OCI-M2 (cell line): ENCODE data around the gene DNAJC7.

Experiments used
- DNase-seq: peaks from one replicate; lab custom pipeline; 2025; ENCODE audit not compliant: unreplicated experiment; lab: John Stamatoyannopoulos, UW

Gene DNAJC7

GRCh38 chr17:41976142-41976768 lies 41.0 kb downstream of the DNAJC7 start:
- DNase-seq: no peak

- no peak for DNase-seq
Measured at GRCh38 chr17:41975099-41976083, 41.8 kb downstream of the DNAJC7 start.

DNA sequence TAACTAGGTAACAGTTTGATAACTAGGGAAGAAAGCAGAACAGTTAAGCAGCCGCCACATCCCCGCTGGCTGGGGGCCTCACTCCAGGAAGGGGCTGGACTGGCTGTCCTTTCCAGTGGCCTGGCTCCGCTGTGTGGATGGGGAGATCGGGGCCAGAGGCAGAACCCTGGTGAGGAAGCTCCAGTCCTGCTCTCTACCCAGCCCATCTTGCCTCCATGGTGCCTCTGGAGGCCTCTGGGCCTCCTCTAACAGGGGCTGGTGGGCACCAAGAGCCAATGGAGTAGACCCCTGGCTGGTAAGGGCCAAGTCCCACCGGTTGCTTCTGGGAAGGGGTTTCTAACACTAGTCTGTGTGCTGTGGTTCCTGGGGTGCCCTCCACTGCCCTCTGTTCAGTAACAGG lies 42.6 kb downstream of the DNAJC7 start:
- DNase-seq: no peak

DNA sequence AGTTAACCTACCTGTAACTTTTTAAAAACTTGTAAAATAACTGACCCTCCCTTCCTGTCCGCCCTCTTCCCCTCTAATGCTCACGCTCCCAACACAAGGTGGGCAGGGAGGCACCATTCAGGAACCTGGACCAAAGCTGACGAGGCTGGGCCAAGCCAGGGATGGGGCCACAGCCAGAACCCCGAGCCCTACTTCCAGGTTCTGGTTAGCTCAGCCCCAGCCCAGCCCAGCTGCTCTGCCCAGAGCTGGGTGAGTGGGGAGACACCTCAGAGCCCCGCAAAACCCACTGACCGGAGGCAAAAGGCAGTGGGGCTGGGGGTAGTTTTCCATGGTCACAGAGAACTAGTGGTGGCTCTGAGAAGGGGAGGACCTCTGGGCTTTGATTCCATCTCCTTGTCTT lies 43.2 kb downstream of the DNAJC7 start:
- DNase-seq: no peak

DNA sequence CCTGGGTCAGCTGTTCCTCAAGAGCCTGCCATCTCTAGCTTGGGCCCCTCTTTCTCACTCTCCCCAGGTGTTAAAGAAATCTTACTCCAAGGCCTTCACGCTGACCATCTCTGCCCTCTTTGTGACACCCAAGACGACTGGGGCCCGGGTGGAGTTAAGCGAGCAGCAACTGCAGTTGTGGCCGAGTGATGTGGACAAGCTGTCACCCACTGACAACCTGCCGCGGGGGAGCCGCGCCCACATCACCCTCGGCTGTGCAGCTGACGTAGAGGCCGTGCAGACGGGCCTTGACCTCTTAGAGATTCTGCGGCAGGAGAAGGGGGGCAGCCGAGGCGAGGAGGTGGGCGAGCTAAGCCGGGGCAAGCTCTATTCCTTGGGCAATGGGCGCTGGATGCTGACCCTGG lies 43.8 kb downstream of the DNAJC7 start:
- no peak for DNase-seq

- no peak for DNase-seq
Measured at GRCh38 chr17:41972571-41973407, 44.5 kb downstream of the DNAJC7 start.

- DNase-seq: no peak
Measured at GRCh38 chr17:41971721-41972523, 45.3 kb downstream of the DNAJC7 start.

DNA sequence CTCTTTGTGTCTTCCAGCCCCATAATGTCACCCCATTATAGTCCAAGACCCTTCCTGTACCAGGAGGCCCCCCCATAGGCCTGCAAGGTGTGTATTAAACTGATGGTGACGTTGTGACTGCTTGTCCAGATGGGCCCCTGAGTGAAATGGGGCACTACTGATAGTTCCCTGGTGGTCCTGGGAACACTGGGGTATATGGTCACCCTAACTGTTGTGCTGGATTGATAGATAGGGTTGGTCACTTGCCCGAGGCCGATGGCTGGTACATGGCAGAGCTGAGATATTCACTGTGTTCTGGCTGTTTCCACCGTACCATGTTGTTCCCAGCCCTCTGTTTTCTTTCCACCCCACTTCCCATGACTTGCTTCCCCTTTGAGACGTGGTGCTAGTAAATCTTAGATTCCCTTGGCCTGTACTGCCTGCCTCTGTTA lies 46.3 kb downstream of the DNAJC7 start:
- DNase-seq: no peak

- no peak for DNase-seq
Measured at GRCh38 chr17:41968676-41969075, 48.6 kb downstream of the DNAJC7 start.

- no peak for DNase-seq
Measured at GRCh38 chr17:41967921-41968578, 49.2 kb downstream of the DNAJC7 start.

- DNase-seq: no peak
Measured at GRCh38 chr17:41967141-41967920, 49.9 kb downstream of the DNAJC7 start.

DNA sequence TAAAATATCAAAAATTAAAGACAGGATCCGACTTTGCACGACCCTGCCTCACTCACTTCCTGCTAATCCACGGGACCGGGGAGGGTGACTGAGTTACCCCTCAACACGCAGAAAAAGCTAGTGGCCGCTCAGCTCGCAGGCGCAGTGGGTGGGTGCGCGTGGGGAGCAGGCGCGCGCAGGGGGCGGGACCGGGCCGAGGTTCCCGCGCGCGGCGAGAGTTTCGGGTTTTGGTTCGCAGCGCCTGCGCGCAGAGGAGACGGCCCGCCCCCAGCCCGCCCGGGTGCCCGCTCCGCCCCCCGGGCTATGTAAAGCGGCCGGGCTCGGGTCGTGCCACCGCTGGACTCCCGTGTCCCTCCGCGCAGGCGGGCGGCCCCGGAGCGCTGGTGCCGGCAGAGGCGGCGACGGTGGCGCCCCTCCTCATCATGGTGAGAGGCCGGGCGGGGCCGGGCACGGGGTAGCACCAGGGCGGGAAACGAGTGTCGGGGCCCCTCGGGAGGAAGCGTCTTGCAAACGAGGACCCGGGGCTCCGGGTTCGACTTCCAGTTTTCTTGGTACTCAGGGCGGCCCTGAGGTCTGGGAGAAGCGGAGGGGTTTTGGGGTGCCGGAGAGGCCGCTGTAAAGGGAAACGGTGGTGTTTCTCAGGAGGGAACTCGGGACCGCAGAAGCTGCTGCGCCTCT lies 50.6 kb downstream of the DNAJC7 start, which contains the start of gene CNP:
Gene CNP, plus strand, starts transcription at position 333 of the 678 bp plus-strand sequence. Its CDS starts 90 bp downstream, at position 423.
- no peak for DNase-seq

DNA sequence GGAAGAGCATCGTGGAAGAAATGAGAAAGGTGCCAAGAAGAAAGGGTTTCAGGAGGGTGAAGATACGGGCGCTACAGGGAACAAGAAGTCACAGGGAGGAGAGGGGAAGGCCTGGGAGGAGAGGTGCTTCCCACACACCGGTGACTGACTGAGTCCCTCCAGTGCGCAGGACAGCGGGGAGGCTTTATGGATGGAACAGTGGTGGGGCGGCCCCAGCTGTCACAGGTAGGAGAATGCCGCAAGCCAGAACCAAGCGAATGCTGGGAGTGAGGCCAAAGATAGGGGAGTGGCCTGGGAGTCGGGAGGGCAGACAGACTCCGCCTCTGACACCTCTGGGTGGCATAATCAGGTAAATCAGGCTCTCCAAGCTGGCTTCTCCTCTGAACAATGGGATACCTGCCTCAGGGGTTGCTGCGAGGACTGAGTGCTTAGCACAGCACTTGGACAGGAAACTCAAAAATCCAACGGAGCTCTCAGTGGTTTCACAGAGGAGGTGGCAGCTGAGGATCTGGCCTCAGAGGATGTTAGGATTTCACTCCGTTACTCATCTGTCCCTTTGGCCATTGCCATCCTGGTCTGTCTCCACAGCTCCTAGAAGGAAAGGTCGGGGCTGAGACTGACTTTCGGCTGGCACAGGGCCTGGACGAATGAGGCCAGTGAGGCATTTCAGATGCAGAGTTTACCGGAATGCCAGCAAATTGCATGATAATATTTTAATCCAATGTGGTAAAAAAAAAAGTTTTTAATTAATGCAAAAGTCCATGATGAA lies 51.4 kb downstream of the DNAJC7 start:
- DNase-seq: no peak

GRCh38 chr17:41962768-41963434 lies 54.3 kb downstream of the DNAJC7 start:
- DNase-seq: peak; percentile 23

- no peak for DNase-seq
Measured at GRCh38 chr17:41962111-41962510, 55.1 kb downstream of the DNAJC7 start.

DNA sequence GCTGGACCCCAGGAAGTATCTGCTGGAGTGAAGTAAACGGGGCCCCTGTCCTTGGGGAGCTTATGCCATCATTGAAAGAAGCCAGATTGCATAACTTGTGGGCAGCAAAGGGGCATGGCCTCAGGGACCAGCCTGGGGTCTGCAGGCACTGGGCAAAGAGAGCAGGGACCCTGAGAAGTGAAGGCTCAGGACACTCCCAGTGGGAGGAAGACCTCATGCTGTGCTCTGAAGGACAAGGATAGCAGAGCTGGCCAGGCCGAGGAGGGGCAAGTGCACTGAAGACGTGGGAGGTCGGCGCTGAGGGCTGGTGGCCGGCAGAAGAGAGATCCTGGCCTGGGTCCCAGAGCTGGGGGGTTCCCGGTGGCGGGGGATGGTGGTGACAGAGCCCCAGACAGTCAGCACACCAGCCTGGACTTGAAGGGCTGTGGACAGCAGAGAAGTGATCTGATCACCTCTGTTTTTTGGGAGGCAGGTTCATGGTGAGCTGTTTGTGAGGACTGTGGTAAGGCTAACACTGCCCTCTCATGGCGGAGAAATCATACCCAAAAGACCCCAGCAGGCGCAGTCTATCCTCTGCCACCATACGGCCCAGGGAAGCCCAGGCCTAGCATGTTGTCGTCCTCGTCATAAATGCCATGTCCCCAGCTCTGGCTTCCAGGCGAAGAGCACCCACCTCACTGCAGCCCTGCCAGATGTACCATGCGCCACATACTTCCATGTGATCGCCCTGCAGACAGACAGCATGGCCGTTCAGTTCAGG lies 57.7 kb downstream of the DNAJC7 start:
- no peak for DNase-seq

GRCh38 chr17:41959030-41959335 lies 58.3 kb downstream of the DNAJC7 start:
- DNase-seq: no peak
